Stimulated activated CD4-positive, alpha-beta T cell treated with anti-CD3 and anti-CD28 coated beads, TNF-alpha, amount 100 ng/mL, for 4 hours (primary cell): ENCODE data around the gene BCL2.

Source experiments
- DNase-seq, 3 experiments: peaks; one replicate each; pipeline ENCODE4 v3.0.0-alpha.2; 2020; ENCODE audit warnings: low read depth in 3 of 3

The BCL2 gene

GRCh38 chr18:63157293-63158011 is 162.1 kb downstream of the BCL2 start:
- no peak for DNase-seq

DNA sequence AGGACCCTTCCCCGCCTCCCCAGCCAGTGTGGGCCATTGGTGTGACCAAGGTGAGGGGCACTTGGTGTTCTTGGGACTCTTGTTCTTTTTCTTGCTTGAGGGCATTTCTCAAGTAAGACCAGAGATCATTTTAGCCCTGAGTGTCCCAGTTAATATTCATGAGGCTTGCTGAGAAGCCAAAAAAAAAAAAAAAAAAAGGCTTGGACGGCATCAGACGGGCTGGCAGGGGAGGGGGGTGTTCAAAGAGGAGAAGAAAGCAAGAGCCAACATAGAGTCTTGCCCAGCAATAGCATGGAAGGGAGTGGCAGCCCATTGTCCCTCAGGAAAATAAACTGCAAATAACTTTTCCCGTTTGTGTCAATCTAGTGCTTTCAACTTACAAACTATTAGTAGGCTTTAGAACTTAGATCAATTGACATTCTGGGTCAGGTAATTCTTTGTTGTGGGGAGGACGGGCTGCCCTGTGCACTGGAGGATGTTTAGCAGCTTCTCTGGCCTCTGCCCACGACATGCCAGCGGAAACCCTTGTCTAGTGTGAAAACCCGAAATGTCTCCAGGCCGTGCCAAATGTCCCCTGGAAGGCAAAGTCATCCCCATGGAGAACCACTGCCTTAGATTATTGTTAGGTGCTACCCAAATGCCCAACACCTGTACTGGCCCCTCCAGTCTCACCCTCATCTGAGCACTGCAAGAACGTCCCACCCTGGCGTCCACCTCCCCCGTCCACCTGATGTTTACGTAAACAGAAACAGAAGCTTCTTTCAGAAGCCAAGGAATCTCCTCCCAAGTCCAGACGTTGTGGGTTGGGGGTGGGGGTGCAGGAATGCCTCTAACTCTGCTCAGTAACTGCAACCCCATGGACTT is 163.4 kb downstream of the BCL2 start:
- no peak for DNase-seq

GRCh38 chr18:63155169-63155852 is 164.3 kb downstream of the BCL2 start:
- DNase-seq, result peak; percentile 57 to 75 (median 73)

DNA sequence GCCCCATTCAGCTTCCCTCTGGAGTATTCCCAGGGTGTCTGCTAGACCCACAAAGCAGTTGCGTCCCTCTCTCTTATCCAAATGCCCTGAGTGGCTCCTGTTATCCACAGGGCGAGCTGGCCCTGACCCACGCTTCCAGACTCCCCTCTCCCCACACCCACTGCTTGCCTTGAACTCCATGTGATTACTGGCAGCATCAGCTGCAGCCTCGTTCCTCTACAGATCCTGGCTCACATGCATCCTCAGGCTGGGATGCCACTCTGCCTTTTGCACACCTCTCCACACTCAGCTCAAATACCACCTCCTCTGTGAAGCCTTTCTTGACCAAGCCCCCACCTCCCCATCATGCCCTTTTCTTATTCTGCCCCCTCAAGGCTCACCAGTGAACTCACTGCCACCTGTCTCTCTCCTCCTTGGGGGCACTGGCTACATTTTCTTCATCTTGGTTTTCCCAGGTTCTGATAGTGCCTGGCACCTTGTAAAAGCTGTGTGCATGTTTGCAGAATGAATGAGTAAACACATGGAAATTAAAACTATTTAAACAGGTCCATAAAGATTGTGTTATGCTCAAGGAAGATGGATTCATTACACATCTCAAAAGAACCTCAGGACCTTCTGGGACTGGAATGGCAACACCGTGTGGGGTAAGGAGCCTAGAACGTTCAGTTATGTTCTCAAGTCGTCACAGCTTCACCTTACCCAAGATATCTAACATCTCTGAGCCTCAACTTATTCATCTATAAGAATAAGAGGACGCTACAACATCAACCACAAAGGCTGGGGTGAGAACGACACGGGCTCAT is 165.0 kb downstream of the BCL2 start:
- DNase-seq, result no peak

- DNase-seq, result no peak
Measured at GRCh38 chr18:63152791-63153190, 166.8 kb downstream of the BCL2 start.

- DNase-seq, result no peak
Measured at GRCh38 chr18:63152096-63152495, 167.5 kb downstream of the BCL2 start.

- DNase-seq, result no peak
Measured at GRCh38 chr18:63151539-63151938, 168.0 kb downstream of the BCL2 start.

- DNase-seq, result no peak
Measured at GRCh38 chr18:63150942-63151421, 168.6 kb downstream of the BCL2 start.

- no peak for DNase-seq
Measured at GRCh38 chr18:63150326-63150725, 169.2 kb downstream of the BCL2 start.

- no peak for DNase-seq
Measured at GRCh38 chr18:63149302-63149587, 170.3 kb downstream of the BCL2 start.

- DNase-seq, result no peak
Measured at GRCh38 chr18:63148449-63149301, 170.9 kb downstream of the BCL2 start.

- no peak for DNase-seq
Measured at GRCh38 chr18:63147973-63148372, 171.6 kb downstream of the BCL2 start.

DNA sequence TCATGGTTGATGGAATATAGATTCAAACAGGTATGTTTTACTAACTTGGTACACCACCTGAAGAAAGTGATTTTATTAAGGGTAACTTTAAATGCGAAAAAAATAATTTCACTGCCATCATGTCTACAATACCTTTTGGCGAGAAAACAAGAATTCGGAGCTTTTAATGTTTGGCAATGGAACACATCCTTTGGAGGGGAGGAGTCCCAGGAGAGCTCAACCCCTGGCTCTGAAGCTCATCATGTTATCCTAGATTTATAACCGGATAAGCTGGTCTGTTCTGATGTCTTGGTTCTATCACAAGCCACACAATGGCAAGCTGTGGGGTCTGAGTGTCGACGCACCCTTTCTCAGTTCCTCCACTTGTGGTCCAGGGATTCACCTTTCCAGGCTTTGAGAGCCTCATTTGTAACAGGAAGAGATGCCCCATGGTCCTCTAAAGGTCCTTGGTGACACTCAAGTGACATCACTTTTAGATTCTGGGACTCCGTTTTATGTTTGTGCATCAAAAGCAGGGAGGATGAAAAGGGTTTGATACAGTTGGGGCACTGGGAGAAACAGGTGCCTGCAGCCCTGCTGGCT is 172.7 kb downstream of the BCL2 start:
- no peak for DNase-seq

DNA sequence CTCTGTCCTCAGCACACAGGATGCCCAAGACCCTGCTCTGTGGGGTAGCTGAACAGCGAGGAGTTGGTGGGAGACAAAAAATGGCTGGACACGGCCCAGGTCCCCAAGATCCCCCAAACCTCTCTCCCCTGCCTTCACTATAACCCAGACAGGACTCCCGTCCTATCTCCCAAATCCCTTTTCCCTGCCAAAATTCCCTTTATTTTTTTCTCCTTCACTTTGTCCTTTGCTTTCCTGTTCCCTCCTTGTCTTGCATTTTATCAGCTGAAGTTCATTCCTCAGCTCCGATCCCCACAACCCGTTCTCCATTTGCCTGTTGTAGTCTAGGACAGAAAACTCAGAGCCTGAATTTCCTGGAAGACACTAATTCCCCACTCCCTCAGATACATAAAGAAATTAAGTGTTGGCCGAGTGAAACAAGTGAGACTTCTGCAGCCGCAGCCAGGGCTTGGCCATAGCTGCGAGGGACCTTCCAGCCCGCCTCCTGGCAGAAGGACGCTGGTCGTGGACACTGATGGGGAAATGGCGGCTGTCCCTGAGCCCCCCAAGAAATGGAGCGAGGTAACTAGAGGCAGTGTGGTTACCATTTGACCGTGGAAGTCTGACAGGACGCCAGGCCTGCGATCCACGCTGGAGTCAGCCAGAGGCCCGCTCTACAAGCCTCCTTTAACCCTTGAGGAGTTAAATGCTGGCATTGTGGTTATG is 173.6 kb downstream of the BCL2 start:
- no peak for DNase-seq

DNA sequence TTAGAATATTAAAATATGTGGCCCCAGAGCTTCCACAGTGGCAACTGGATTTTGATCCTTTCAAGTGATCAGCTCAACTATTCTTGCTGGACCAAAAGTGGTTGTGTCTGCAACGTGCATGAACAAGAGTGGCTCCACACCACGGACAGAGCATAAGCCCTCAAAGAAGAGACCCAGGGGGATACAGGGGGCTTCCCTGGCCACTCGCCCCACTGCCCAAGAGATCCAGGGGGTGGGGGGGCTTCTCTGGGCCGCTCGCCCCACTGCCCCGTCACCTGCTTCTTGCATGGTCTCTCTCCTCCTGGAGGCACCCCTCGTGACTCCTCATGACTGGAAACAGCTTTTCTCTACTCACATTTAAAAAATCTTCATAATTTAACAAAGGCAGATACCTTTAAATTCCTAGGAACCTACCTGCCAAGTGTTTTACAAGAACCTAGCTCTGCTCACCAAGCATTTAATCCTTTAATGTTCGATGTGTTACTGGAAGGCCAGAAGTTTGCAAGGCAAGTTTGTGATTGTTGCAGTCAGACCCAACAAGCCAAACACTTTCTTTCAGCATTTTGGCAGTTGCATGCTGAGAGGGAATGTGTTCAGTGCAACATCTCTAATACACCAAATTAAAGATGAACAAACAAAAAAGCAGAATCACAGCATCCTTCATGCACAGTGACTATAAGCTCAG is 174.3 kb downstream of the BCL2 start:
- no peak for DNase-seq

GRCh38 chr18:63144748-63145147 is 174.8 kb downstream of the BCL2 start:
- no peak for DNase-seq

- no peak for DNase-seq
Measured at GRCh38 chr18:63143330-63143771, 176.2 kb downstream of the BCL2 start.

DNA sequence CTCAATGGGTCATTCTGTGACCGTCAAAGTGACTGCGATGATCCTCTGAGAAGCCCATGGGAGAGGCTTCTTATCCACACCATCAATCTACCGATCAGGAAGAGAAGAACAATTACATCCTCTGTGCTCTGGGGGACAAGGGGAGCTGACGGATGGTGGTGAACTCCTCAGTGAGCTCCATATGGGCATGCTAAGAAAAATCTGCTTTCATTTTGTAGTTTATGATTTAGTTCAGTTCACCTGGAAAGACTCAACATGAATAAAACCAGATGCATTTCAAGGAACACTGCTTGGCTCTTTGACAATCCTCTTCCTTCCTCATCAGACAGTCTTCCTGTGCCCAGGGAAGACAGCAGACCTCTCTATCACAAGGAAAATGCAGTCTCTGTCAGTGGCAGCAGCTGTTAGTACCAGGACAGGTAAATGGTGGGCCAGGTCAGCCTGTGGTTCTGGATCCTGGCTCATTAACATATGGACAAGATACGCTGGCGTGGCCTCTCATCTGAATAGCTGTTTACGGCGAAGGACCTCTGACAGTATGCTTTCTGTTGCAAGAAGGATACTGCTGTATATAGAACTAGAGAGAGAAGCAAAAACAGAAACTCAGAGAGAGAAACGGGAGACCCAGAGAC is 176.9 kb downstream of the BCL2 start:
- DNase-seq, result no peak

- DNase-seq, result no peak
Measured at GRCh38 chr18:63141778-63142176, 177.8 kb downstream of the BCL2 start.
